Measurements from ENCODE around the gene CD9. TPM values are rescaled to one million over a fixed set of nuclear protein-coding genes. Genes with fewer than 3 reads are reported as not detected.

CD9 gene
- total RNA-seq, 6 experiments from 2014 or later: 43.2 to 72.6 (median 46.4) TPM

DNA sequence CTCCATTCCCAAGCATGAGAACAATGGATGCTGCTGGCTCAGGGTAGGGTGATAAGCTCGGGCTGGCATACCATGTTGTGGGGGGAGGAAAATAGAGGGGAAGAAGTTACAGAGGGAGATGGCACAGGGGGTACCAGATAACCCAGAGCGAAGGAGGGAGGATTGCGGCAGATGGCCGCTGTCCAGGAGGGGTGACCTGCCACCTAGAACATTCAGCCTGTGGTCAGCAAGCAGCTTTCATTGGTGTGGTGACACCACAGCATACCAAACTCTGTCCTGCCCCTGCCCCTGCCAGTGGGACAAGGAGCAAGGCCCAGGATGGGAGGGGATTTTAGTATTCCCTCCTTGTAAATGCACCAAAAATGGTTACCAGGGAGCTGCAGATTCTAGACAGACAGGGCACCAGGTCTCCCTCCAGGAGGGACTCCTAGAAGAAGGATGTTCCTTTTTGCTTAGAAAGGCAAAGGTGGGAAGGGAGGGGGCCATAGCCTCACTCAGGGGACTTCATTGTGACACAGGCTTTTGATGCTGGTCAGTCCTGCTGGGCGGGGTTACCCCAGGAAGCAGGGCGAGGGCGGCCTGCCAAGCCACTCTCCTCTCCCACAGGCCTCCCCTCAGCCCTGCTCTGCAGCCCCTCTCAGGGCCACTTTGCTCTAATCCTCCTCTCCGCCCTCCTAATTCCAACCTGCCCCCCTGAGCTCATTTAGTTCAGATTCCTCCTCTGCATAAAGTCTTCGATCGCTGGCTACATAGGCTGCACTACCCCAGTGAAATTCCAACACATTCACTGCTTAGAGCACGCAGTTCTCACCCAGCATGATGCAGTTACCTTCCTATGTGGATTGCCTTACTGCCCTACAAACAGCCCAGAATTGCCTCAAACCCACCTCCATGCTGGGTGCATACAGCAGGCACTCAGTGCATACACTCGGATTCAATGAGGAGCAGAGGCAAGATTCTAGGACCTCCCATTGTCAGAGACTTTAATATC, 74.3 kb downstream of the CD9 start:
- no peaks in the 10 kb centered on the region for H3K36me3 Mint-ChIP-seq (ENCODE audit: low read depth)
- peaks cover 12% of the 10 kb centered on the region for H3K4me1 Mint-ChIP-seq (ENCODE audit: low read depth)
- H3K9me3 Mint-ChIP-seq: no peaks in the 10 kb centered on the region
- H3K27me3 Mint-ChIP-seq (ENCODE audit: insufficient read depth): peaks cover 5% of the 10 kb centered on the region
- H3K27ac Mint-ChIP-seq: no peak overlapping the region
- no peak overlapping the region for H3K4me3 Mint-ChIP-seq
- no peak for DNase-seq
- TF ChIP-seq, protein P1, sequence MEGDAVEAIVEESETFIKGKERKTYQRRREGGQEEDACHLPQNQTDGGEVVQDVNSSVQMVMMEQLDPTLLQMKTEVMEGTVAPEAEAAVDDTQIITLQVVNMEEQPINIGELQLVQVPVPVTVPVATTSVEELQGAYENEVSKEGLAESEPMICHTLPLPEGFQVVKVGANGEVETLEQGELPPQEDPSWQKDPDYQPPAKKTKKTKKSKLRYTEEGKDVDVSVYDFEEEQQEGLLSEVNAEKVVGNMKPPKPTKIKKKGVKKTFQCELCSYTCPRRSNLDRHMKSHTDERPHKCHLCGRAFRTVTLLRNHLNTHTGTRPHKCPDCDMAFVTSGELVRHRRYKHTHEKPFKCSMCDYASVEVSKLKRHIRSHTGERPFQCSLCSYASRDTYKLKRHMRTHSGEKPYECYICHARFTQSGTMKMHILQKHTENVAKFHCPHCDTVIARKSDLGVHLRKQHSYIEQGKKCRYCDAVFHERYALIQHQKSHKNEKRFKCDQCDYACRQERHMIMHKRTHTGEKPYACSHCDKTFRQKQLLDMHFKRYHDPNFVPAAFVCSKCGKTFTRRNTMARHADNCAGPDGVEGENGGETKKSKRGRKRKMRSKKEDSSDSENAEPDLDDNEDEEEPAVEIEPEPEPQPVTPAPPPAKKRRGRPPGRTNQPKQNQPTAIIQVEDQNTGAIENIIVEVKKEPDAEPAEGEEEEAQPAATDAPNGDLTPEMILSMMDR (IDR thresholded peaks at IDR 0.05): no peak

DNA sequence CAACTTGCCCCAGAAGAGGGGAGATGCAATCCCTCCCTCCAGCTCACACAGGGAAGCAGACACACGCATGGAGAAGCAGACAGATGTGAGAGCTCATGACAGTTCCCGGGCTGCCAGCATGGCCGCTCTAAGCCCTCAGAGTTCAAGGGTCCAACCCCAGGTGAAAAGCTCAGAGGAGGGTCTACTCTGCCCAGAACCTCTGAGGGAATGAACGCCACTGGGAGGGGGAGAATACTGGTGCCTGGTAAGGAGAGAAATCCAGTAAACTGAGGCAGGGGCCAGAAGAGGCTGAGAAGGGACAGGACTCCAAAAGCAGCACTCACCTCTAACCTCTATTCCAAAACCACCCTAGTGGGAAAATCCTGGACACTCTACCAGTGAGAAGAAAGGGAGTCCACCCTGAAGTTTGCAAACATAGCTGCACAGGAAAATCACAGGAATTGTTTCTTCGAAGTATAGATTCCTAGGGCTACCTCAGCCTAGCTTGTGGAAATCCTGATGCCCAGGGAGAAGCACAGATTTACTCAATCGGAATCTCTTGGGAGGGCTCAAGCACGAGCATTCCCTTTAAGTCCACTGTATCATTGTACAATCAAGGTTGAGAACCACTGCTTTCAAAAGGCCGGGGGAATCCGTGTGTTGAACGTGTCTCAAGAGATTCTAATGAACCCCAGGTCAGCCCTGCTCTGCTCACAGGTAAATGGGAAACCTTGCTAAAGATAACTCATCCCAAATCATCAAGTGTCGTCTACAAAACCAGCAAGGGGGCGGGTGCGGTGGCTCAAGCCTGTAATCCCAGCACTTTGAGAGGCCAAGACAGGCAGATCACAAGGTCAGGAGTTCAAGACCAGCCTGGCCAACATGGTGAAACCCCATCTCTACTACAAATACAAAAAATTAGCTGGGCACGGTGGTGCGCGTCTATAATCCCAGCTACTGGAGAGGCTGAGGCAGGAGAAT, 76.0 kb downstream of the CD9 start:
- Mint-ChIP-seq H3K9me3 (no peaks in the 10 kb centered on the region), H3K4me1 (ENCODE audit: low read depth) (peaks cover 29% of the 10 kb centered on the region), H3K36me3 (ENCODE audit: low read depth) (no peaks in the 10 kb centered on the region), H3K27ac (no peak overlapping the region), H3K27me3 (ENCODE audit: insufficient read depth) (peaks cover 5% of the 10 kb centered on the region), H3K4me3 (no peak overlapping the region)
- TF ChIP-seq, protein P1 (IDR thresholded peaks at IDR 0.05): no peak
- DNase-seq: no peak

GRCh38 chr12:6276956-6277620, 76.9 kb downstream of the CD9 start:
- H3K36me3 Mint-ChIP-seq (ENCODE audit: low read depth): no peaks in the 10 kb centered on the region
- peaks cover 5% of the 10 kb centered on the region for H3K27me3 Mint-ChIP-seq (ENCODE audit: insufficient read depth)
- peaks cover 38% of the 10 kb centered on the region for H3K4me1 Mint-ChIP-seq (ENCODE audit: low read depth)
- DNase-seq: no peak
- TF ChIP-seq, protein P1 (IDR thresholded peaks at IDR 0.05): peak; percentile 43
- no peaks in the 10 kb centered on the region for H3K9me3 Mint-ChIP-seq
- no peak overlapping the region for H3K4me3 Mint-ChIP-seq
- H3K27ac Mint-ChIP-seq: peak overlapping the region; percentile 21; the same call in 1 of the 2 replicates

- TF ChIP-seq, protein P1 (IDR thresholded peaks at IDR 0.05): no peak
- no peak for DNase-seq
- Mint-ChIP-seq H3K9me3 (no peaks in the 10 kb centered on the region), H3K4me1 (ENCODE audit: low read depth) (peaks cover 42% of the 10 kb centered on the region), H3K4me3 (peak overlapping the region; percentile 71), H3K36me3 (ENCODE audit: low read depth) (no peaks in the 10 kb centered on the region), H3K27ac (peak overlapping the region; percentile 84), H3K27me3 (ENCODE audit: insufficient read depth) (peaks cover 4% of the 10 kb centered on the region)
These were observed 77.8 kb downstream of the CD9 start for GRCh38 chr12:6277982-6278438.
